Epithelial cell of esophagus (primary cell): ENCODE data around the gene PNMA1.

Experiments used
- DNase-seq: peaks from one replicate; pipeline ENCODE4 v3.0.0; 2010; ENCODE audit warnings: low read depth
- H3K4me3 ChIP-seq: 2 replicates; pipeline ENCODE4 v1.5.1; 2011; ENCODE audit warnings: mild to moderate bottlenecking, low read length, control low read depth
- CTCF ChIP-seq: IDR thresholded peaks from 2 replicates; pipeline ENCODE4 v1.5.1; 2011; ENCODE audit warnings: low read depth, mild to moderate bottlenecking, low read length, control low read depth, inconsistent platforms; ENCODE audit not compliant: insufficient read depth; ENCODE audit errors: missing control alignments

The PNMA1 gene

DNA sequence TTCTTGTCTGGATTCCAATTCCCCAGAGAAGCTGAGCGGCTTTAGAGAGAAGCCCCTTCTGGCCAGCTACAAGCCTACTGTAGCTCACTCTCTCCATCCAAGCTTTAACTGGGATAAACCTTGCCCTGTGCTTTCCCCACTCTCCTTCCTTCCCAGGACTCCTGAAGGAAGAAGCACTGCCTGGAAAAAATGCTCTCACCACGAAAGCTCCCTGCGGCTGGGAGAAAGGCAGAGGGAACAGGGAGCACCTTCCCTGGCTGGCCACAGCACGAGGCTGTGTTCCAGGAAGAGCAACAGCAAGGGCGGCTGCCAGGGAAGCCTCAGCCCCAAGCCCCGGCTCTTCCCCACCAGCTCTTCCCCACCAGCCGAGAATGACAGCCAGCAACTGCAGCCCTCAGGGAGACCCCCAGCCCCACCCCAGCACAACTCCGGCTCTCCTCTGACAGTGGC is 40.8 kb upstream of the PNMA1 start:
- H3K4me3 ChIP-seq: peak overlapping the region; percentile 3
- DNase-seq: no peak
- no peak for TF ChIP-seq CTCF

- H3K4me3 ChIP-seq: no peak overlapping the region
- TF ChIP-seq CTCF: no peak
- DNase-seq: peak; percentile 48
These were observed 40.0 kb upstream of the PNMA1 start for GRCh38 chr14:73753887-73754795.

- no peak overlapping the region for H3K4me3 ChIP-seq
- DNase-seq: no peak
- no peak for TF ChIP-seq CTCF
These were observed 39.1 kb upstream of the PNMA1 start for GRCh38 chr14:73753124-73753886.

GRCh38 chr14:73752297-73752992 is 38.3 kb upstream of the PNMA1 start:
- no peak for DNase-seq
- peak; percentile 28 for TF ChIP-seq CTCF
- H3K4me3 ChIP-seq: no peak overlapping the region

GRCh38 chr14:73751157-73751691 is 37.0 kb upstream of the PNMA1 start:
- H3K4me3 ChIP-seq: no peak overlapping the region
- TF ChIP-seq CTCF: no peak
- DNase-seq: no peak

- no peak overlapping the region for H3K4me3 ChIP-seq
- TF ChIP-seq CTCF: no peak
- DNase-seq: no peak
These were observed 36.3 kb upstream of the PNMA1 start for GRCh38 chr14:73750531-73750901.
